ENCODE data around the gene PDLIM4. TPM values are rescaled to one million over a fixed set of nuclear protein-coding genes. Genes with fewer than 3 reads are reported as not detected.

The PDLIM4 gene, protein sequence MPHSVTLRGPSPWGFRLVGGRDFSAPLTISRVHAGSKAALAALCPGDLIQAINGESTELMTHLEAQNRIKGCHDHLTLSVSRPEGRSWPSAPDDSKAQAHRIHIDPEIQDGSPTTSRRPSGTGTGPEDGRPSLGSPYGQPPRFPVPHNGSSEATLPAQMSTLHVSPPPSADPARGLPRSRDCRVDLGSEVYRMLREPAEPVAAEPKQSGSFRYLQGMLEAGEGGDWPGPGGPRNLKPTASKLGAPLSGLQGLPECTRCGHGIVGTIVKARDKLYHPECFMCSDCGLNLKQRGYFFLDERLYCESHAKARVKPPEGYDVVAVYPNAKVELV
- 83.6 TPM for polyA plus RNA-seq (2013, experiment 1 of 2; ENCODE audit: insufficient read length)
- polyA plus RNA-seq (2013, experiment 2 of 2; ENCODE audit: insufficient read length), result 76.3 TPM

DNA sequence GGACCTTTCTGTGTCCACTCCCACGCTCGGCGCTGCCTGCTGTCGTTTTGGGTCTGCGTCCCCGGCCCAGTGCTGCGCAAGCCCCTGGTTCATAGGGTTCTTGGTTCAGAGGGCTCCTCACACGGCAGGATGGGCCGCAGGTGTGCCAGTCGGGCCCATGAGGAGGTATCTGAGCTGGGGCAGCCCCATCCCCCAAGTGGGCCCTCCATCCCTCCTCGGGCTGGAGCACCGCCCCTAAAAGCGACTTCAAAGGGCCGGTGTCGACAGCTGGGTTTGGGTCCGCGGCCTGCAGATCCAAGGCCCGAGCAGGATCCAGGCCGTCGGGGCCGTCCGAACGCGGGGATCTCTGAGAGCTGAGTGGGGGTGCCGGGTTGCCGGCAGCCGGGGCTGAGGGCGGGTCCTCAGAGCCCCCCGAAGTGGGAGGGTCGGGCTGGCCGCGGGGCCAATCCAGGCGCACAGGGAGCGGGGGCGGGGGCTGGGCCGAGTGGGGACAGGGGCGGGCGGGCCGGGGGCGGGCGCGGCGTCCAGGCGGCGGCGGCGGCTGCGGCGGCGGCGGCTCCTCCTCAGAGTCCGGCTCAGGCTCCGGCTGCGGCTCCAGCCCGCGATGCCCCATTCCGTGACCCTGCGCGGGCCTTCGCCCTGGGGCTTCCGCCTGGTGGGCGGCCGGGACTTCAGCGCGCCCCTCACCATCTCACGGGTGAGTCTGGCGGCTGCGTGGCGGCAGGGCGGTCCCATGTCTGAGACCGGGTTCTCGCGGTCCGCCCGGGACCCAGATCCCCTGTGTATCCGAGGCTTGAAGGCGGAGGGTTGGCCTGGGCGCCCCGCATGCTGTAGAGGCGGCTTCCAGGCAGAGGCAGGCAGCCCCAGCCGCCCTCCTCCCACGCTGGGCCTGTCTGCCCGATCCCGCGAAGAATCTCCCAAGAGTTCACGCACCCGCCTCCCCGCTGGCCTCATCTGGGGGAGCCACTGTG, at the start of gene PDLIM4:
Gene PDLIM4, plus strand, starts transcription at position 566 of the 971 bp plus-strand sequence. Its CDS starts 39 bp downstream, at position 605.
- DNase-seq, result peak; percentile 66

DNA sequence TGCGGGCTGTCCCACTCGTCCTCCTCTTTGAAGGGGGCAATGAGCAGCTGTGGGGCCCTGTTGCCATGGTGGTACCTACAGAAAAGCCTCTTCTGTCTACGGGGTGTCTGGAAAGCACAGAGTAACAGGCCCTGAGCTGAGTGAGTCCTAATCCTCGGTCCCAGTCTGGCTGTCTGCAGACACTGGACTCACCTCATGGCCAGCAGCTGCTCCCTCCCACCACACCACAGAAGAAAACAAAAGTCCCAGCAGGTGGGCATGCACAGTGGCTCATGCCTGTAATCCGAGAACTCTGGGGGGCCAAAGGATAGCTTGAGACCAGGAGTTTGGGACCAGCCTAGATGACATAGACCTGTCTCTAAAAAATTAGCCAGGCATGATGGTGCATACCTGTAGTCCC, 49.7 kb upstream of the PDLIM4 start:
- no peak for DNase-seq

DNA sequence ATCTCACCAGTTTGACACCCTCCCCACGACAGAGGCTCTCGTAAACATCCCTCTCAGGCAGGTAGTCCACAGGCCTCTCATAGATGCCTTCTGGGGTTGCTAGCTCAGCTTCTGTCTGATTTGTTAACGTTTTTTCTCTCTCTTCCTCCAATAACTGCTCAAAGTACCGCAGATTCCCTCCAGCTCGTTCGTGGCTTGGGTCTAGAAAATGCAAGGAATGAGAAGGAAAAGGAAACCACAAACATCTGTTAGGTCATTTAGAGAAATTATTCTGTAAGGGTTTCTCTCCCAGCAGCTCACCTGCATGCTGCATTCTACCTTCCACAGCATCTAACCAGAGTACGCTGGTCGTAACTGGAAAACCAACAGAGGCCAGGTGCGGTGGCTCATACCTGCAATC, 48.4 kb upstream of the PDLIM4 start:
- peak; percentile 51 for DNase-seq

DNA sequence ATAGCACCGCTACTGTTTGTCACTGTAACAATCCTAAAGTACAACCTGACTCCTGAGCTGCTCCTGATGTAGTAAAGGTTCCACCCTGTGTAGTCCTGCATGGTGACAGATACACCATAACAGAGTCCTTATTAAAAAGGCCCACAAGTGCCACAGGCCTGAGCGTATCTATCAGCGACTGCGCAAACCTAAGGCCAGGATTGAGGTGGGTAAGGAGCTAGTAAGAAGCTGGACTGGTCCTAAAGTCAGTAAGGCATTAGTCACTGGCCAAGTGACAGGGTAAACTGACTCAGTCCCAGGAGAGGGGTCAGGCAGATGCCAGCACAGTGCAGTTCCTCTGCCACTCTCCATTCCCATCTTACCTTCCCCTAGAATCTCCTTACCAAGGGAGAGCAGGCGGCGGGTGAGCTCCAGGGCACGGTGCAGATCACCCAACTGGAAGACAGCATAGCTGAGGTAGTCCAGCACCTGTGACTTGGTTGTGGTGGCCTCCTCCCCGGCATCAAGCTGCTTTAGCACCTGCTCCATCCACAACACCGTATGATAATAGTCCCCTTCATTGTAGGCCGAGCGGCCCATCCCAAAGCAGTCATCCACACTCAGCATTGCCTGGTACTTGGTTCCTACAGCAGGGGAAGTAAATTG, 47.5 kb upstream of the PDLIM4 start:
- DNase-seq, result no peak

DNA sequence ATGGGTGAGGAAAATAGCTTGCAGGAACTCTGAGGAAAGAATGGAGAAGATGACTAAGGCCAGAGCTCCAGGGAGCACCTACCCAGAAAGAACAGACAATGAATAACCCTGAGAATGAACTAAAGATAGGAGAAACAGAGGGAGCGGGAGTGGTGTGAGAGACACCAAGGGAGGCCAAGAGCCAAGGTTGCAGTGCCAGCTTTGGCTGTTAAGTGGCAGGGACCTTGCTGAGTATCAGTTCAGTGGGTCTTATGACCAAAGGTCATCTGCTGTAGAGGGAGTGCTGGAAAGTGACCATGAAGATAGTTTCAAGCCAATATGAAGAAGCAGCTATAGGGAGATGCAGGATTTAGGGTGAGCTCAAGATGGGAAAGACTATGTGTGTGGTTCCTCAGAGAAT, 46.6 kb upstream of the PDLIM4 start:
- no peak for DNase-seq

DNA sequence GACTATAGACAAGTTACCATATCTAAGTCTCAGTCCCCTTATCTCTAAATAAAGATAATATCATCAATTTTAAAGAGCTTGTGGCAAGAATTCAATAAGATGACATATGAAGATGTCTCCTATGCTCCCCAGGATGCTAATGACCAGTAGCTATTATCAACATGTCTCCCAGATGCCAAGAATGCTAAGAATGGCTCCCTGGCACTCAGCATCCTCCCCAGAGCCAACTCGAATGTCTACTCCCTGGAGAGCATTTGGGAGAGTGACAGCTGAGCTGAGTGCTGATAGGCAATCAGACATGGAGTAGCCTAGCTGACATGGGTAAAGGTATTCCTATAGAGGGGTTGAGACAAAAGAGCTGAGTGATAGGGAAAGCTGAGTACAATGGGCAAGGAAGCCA, 45.7 kb upstream of the PDLIM4 start:
- peak; percentile 61 for DNase-seq

DNA sequence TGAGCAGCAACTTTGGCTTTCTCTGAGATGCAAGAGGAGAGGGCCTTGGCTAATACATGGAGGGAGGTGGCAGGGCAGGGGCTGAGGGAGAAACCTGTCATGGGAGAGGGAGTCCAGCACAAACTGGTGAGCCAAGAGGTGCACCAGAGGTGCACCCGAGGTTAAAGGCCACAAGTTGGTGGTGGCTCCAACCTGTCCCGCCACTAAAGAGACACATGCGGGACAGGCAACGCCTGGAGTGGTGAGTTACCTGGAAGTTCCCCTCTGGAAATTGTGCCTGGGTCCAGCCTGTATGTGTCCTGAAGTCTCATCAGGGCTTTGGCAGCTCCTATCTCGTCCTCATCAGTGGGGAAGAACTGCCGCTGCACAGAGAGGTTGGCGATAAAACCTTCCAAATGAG, 43.8 kb upstream of the PDLIM4 start:
- no peak for DNase-seq

DNA sequence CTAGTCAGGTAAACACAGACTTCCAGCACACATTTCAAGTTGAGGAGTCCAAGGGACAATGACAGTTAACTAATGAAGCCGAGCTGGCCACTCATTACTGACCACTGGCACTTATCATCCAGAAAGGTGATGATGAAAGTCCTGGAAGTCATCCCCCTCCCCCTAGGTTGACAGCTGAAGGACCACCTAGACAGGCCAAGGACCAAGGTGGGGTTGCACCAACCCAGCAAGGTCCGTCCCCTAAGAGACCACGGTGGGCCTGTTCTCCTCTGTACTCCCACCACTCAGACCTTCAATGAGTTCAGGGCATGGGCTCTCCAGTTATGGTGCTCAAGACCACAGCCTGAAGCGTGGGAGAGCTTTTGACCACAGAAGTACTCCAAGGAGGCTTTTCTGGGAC, 43.0 kb upstream of the PDLIM4 start:
- no peak for DNase-seq

DNA sequence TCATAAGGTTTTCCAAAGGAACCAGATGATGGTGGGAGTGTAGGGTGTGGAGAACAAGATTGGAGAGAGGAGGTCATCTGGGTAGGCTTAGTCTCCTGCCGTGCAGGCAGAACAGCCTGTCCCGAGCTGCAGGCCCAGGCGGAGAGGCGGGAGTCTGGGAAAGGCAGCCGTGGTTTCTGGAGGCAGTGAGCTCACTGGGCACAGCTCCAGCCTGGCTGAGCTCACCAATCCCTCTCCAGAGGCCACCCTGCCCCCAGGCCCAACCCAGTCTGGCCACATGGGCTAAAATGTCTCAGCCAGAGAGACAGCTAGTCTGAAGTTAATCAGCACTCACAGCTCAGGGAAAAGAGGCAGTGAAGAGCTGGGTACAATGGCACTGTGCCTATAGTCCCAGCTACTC, 42.2 kb upstream of the PDLIM4 start:
- DNase-seq, result peak; percentile 98

DNA sequence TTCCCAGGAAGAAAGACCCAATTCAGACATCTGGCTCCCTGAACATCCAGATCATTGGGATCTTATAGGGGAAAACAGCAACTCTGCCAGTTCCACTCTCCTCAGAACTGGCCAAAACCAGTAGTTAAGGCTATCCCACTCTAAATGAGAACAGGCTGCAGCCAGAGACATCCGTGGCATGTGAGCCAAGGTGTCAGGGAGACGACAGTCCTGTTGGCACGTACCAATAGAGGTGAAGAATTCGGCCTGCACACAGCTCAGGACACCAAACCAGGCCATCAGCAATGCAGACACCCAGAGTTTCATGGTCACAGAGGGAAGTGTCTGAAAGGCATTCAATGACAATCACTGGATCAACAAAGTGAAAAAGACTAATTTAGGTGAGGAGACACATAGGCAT, 39.2 kb upstream of the PDLIM4 start:
- DNase-seq, result no peak

DNA sequence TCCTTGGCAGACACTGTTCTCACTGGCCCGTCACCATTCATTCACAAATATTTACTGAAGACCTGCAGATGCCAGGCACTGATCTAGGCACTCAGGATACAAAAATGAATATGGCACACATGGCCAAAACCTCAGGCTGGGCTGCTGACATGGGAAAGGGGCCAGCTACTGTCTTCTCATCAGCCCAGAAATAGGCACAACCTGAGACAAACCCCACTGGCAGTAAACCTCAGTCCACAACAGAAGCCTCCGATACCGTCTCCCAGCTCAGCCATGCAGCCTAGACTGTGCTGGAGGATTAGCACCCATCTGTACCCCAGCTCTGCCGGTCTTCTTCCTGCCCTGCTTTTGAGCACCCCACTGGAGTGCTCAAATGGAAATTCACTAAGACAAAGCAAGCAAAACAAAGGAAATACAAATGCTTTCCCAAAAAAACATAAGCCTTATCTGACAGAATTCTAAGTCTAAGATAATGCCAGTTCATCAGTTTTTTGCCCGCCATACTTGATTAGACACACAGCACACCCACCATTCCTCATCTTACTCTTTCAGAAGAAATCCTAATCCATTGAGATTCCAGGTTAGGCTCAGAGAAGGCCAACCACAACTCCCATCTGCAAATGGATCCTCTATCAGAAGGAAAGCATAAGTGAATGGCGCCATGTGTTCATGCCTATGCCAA, 38.1 kb upstream of the PDLIM4 start:
- DNase-seq, result no peak

DNA sequence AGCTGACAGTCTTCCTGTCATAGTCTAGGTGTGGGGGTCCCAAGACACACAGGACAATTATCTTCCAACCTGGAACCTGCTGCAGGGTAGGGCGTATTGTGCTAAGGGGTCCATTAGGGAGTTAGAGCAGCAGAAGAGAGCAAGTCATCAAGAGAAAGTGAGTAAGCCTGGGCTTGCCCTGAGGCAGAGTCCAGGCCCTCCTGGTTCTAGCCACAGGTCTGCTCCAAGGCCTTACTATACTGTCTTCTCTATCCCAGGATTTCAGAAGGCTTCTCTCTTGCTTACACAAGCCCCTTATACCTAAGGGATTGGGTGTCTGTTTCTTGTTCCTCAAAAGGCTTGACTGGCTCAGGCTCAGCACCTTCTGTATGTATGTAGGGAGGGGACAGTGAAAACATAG, 37.5 kb upstream of the PDLIM4 start:
- no peak for DNase-seq

DNA sequence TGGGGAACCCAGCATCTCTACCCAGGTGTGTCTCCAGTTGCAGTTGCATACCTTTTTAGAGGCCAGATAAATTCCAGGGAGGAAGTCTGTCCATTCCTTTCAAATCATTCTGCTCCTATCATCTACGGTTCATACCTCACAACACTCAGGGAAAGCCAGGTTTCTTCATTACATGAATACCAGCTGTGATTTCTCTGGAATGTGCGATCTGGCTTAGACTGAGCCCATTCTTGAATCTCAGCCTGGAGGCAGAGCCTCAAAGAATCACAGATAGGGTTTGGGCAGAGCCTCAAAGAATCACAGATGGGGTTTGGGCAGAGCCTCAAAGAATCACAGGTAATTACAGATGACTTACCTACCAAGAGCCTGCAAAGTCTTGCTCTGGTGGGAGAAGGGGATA, 37.0 kb upstream of the PDLIM4 start:
- DNase-seq, result no peak

DNA sequence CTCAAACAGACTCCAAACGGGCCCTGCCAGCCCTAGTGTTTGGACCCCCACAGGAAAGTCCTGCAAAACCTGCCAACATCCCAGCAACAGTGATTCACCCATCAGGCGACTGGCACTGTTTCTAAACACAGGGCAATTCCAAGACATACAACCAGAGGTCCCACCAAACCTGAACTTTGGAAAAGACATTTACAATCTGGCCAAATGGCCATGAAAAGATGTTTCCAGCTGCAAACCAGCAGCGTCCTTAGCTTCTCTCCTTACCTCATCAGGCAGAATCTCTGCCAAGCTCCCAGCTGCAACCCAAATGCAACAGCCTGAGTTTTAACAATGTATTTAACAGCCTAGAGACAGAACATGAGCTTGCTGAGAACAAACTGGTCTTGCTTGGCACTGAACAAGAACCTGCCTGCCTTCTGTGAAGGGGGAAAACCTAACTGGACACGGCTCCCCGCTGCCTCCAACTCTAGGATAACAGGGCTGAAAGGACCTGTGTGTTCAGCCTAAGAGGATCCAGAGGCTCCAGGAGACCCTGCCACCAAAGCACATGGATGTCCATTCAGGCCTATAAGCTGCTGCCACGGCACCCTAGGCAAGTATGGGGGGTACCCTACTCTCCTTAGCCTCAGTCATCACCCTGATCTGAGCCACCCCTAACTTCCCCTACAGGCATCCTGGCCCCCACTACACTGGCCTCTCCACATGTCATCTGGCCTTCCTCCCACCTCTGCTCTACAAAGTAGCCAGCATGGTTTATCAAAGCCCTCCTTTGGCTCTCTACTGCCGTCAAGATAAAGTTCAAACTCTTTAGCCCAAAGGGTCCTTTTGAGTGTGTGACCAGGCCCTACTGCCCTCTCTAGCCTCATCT, 35.5 kb upstream of the PDLIM4 start:
- DNase-seq, result peak; percentile 26

DNA sequence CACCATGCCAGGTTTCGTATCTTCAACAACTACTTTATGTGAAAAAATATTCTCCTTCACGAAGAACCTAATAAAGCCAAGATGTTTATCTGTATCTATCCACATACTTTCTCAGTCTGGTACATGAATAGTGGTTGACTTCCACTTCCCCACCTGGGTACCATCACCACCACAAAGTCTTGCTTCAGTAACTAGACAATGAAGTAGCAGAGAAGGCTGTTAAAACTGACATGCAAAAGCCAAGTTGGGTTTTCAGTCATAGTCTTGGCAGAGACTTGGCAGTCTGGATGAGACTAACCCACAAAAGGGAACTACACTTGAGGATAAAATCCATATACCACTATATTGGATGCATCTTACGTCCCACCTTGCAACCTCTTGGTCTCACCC, 34.9 kb upstream of the PDLIM4 start:
- no peak for DNase-seq

DNA sequence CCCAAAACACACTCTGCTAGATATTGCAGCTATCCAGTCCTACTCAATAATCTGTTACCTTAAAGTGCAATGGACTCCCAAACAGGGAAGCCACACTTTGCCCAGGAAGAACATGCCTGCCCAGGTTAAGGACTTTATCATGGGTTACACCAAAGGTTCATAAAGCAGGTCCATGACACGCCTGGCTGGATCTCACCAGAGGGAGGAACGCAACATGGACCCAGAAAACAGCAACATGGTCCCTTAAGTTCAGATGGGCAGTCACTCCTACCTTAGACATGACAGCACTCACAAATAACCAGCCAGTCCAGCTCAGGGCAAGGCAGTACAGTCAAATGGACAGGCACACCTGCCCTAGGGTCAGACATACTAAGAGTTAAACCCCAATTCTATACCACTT, 33.6 kb upstream of the PDLIM4 start:
- DNase-seq, result no peak

DNA sequence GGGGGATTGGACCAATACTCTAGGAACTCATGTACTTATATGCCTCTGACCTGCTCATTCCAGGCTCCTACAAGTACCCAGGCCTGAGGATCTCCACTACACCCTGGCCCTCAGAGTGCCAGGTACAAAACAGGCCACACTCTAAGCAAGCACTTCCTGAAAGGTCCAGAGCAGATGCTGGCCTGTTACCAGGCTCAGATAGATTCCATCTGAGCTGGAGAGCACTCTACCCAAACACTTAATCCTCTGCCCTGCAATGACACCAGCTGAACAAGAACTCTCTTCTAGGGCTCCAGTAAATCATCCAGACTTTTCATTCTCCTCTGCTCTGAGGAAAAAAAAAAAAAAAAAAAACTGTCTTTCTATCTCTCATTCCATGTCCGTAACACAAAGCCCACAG, 32.8 kb upstream of the PDLIM4 start:
- DNase-seq, result no peak

DNA sequence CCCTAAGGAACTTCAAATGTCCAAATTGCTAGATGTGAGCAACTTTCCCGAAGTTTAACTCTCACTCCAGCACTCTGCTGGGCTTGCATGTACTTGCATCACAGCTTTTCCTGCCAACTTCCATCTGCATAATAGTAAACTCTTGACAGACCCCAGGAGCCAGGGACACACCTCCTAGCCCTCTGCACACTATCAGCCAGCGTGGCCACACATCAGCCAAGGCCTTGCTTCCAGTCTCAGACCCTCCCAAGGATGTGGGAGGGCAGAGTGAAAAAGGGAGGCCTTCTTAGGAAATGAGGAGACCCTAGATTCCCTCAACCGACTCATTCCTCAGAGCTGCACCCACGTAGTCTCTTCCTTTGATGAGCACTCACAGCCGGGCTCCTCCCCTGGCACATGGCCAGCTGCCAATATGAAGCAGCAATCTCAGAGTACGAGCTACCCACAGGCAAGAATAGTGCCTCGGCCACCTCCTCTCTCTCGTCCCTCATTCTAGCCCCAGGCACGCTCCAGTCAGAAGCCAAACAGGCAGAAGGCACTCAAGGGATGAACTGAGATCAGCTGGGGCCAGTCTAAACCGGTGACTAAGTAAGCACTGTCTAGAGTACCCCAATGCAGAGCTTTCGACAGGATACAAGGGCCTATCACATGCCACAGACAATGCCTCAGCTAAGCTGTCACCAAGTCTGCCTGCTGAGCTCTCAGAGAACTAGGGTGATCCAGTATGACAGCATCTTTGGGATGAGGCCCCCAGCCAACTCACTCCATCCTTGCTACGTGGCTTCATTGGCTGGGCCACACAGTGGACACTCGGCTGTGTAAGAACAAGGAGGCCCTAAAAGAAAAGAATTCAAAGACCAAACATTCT, 32.1 kb upstream of the PDLIM4 start:
- peak; percentile 89 for DNase-seq

DNA sequence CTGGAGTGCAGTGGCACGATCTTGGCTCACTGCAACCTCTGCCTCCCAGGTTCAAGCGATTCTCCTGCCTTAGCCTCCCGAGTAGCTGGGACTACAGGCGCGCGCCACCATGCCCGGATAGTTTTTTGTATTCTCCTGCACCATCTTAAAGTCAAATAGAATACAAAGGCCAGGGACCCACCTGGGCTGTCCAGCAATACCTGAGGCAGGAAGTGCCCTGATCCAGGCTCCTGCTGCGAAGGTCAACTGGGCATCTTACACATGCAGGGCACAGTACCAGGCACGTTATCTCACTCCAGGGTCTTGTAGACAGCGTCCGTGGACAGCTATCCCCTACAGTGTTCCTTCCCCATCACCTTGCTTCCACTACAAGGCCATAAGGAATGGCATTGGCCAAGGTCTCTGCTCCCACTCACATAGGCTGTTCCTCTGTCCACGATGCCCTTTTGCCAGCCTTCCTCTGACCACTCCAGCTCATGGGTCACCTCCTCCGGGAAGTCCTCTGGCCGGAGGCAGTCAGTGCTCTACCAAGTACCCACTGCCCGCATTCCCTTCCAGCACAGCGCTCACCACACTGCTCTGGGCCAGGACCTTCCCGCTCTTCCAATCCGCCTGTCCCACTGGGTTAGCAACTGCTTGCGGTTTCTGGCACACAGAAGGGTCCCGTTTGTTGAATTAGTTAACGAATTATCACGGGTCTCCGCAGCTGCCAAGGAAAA, 30.8 kb upstream of the PDLIM4 start:
- peak; percentile 24 for DNase-seq

DNA sequence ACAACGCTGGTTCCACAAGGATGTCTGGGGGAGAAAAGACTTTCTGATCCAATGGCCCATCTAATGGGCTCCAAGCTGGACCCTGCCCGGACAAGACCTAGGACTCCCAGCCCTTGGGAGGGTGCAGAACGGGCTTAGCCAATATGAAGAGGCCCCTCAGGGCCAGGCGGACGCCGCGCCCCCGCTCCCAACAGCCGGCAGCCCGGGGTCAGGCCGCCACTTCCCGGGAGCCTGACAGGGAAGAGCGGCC, 30.3 kb upstream of the PDLIM4 start:
- DNase-seq, result no peak
